Measurements from ENCODE around the gene TMEM255B.

DNA sequence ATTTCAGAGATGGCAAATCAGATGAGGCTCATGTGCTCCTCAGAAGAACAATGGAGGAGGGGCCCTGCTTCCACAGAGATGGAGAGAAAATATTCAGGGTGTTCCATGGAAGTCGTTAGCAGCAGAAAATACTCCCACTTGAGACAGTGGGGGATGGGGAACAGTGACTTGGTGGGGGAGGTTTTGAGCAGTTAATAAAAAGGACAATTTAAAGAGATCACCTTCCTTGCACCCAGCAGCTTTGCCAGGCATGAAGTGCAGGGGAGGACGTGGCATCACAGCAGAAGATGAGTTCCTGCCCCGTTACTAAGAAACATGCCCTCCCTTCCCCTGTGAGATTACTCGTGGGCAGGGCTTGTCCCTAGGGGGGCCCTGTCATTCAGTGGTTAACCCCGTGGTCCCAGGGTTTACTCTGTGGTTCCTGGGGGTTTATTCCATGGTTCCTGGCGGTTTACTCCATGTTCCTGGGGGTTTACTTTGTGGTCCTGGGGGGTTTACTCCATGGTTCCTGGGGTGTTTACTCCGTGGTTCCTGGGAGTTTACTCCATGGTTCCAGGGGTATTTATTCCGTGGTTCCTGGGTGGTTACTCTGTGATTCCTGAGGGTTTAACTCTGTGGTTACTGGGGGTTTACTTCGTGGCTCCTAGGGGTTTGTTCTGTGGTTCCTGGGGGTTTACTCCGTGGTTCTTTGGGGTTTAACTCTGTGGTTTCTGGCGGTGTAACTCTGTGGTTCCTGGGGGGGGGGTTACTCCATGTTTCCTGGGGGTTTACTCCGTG lies 49.2 kb downstream of the TMEM255B start:
- TF ChIP-seq, protein P1, sequence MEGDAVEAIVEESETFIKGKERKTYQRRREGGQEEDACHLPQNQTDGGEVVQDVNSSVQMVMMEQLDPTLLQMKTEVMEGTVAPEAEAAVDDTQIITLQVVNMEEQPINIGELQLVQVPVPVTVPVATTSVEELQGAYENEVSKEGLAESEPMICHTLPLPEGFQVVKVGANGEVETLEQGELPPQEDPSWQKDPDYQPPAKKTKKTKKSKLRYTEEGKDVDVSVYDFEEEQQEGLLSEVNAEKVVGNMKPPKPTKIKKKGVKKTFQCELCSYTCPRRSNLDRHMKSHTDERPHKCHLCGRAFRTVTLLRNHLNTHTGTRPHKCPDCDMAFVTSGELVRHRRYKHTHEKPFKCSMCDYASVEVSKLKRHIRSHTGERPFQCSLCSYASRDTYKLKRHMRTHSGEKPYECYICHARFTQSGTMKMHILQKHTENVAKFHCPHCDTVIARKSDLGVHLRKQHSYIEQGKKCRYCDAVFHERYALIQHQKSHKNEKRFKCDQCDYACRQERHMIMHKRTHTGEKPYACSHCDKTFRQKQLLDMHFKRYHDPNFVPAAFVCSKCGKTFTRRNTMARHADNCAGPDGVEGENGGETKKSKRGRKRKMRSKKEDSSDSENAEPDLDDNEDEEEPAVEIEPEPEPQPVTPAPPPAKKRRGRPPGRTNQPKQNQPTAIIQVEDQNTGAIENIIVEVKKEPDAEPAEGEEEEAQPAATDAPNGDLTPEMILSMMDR (IDR thresholded peaks at IDR 0.05) = no peak
- no peak for TF ChIP-seq POLR2A (IDR thresholded peaks at IDR 0.05)

Measured in prostate gland (tissue), 2 donors.